Measurements from ENCODE around the gene SSX2IP. TPM values are rescaled to one million over a fixed set of nuclear protein-coding genes. Genes with fewer than 3 reads are reported as not detected.

The SSX2IP gene
- total RNA-seq, 2 experiments from 2014 or later = 10.0 to 12.7 TPM

DNA sequence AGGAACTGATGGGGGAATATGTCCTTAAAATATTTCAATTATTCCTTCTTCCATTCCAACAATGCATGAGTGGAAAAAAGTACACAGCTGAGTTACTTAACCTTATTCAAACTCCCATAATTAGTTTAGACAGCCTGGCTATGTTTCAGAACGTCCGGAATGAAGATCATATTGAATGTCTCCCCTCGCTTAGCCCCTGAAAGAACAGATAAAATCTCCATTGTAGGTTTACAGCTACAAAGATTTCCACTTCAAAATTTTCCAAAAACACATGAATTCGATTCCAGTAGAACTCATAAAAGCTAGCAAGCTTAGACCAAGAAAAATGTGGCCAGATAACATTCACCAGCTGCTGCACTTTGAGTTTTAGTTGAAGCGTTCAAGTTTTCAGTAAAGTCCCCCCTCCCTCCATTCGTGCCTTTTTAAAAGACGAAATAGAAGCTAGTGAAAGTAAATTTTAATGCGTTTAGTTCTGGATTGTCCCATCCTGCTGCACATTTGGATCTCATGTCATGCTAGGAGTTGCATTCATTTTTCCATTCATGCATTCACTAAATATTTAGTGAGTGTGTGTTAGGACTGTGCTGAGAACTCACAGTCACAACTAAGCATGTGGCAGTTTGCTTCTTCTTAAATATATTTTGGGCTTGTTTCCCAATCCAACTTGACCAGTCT, 29.4 kb upstream of the SSX2IP start:
- Mint-ChIP-seq H3K4me1 (ENCODE audit: low read depth) (peaks cover 9% of the 10 kb centered on the region), H3K27ac (no peak overlapping the region), H3K4me3 (no peak overlapping the region), H3K9me3 (no peaks in the 10 kb centered on the region), H3K36me3 (ENCODE audit: low read depth) (no peaks in the 10 kb centered on the region), H3K27me3 (no peaks in the 10 kb centered on the region)
- TF ChIP-seq, protein P1, sequence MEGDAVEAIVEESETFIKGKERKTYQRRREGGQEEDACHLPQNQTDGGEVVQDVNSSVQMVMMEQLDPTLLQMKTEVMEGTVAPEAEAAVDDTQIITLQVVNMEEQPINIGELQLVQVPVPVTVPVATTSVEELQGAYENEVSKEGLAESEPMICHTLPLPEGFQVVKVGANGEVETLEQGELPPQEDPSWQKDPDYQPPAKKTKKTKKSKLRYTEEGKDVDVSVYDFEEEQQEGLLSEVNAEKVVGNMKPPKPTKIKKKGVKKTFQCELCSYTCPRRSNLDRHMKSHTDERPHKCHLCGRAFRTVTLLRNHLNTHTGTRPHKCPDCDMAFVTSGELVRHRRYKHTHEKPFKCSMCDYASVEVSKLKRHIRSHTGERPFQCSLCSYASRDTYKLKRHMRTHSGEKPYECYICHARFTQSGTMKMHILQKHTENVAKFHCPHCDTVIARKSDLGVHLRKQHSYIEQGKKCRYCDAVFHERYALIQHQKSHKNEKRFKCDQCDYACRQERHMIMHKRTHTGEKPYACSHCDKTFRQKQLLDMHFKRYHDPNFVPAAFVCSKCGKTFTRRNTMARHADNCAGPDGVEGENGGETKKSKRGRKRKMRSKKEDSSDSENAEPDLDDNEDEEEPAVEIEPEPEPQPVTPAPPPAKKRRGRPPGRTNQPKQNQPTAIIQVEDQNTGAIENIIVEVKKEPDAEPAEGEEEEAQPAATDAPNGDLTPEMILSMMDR (IDR thresholded peaks at IDR 0.05) = no peak
- CTCF ChIA-PET = interaction anchor here (1.5 to 2.2 kb wide), 3 partner anchors 28 to 53 kb away, joined by 3 to 7 read pairs (median 3); no protein-coding TSS in a partner anchor
- ATAC-seq = no peak
- no peak for DNase-seq
- intact Hi-C loops (cut with micrococcal nuclease) = no loop called here
- POLR2A ChIA-PET = no interaction called here

DNA sequence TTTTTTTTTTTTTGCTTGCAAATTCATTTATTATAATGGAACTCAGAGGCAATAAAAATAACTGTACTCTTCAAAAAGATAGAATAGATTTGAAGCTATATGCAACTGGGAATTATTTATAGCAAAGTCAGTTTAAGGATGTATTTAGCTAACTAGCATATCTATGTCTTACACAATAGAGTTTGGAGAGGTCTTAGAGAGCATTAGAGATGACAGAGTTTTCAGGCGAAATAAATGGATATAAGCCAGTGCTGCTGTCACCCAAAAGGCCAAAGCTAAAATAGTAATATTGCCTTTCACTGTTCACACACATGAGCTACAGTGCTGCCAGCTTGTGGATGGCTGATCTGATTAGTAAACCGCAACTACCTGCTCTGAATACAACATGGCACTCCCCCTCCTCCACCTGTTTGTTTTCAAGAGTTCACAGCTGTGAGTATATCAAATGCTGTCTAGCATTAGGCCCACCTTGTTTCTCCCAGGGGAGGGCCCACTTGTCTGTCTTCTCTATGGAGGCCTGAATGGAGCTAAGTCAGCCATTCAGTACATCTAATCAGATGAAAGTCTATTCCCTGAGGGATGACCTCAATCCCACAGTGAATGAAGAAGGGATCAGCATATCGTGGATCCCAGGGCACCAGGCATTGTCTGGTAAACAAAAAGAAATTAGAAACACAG, 25.2 kb upstream of the SSX2IP start:
- H3K9me3 Mint-ChIP-seq = no peaks in the 10 kb centered on the region
- H3K36me3 Mint-ChIP-seq (ENCODE audit: low read depth) = no peaks in the 10 kb centered on the region
- H3K27me3 Mint-ChIP-seq = no peaks in the 10 kb centered on the region
- ChIA-PET POLR2A (interaction anchor here (0.6 to 1.3 kb wide), 2 partner anchors 26 to 431 kb away, joined by 3 read pairs; no protein-coding TSS in a partner anchor), CTCF (interaction anchor here (1.0 to 1.8 kb wide), 3 partner anchors 10 to 87 kb away, joined by 3 to 9 read pairs (median 5); no protein-coding TSS in a partner anchor)
- DNase-seq (no peak), ATAC-seq (no peak)
- no peak overlapping the region for H3K27ac Mint-ChIP-seq
- TF ChIP-seq, protein P1 (IDR thresholded peaks at IDR 0.05) = no peak
- no peaks in the 10 kb centered on the region for H3K4me1 Mint-ChIP-seq (ENCODE audit: low read depth)
- no peak overlapping the region for H3K4me3 Mint-ChIP-seq
- intact Hi-C loops (cut with micrococcal nuclease) = no loop called here

DNA sequence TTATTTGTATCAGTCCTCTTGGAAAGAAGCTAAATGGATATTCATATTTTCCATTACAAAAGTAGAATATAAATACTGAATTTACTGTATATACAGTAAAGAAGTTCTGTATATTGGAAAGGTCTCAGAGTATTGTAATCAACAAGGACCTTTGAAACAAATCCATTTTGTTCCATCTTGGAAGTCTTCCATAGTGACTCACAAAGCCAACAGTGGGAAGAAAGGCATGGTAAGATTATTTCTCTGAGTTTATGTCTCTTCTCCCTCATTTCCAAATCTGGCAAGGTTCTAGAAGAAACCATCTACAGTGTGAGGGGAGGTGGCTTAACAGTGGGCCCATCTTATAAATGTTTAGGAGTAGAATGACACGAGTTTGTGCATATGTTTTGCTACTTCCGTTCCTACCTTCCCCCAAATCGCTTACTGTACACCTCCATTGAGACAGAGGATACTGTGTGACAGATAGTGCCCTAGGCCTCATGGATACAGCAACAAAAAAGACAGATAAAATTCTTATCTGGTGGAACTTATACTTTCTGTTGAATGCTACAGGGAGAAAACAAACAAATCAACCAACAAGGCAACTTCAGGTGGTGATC, 22.1 kb upstream of the SSX2IP start:
- Mint-ChIP-seq H3K36me3 (ENCODE audit: low read depth) (no peaks in the 10 kb centered on the region), H3K4me3 (no peak overlapping the region), H3K4me1 (ENCODE audit: low read depth) (no peaks in the 10 kb centered on the region), H3K27me3 (no peaks in the 10 kb centered on the region), H3K9me3 (no peaks in the 10 kb centered on the region), H3K27ac (no peak overlapping the region)
- no peak for ATAC-seq
- TF ChIP-seq, protein P1 (IDR thresholded peaks at IDR 0.05) = no peak
- intact Hi-C loops (cut with micrococcal nuclease) = no loop called here
- ChIA-PET CTCF (interaction anchor here (0.8 to 1.6 kb wide), 3 partner anchors 12 to 41 kb away, joined by 3 to 5 read pairs (median 4); no protein-coding TSS in a partner anchor), POLR2A (no interaction called here)
- no peak for DNase-seq

DNA sequence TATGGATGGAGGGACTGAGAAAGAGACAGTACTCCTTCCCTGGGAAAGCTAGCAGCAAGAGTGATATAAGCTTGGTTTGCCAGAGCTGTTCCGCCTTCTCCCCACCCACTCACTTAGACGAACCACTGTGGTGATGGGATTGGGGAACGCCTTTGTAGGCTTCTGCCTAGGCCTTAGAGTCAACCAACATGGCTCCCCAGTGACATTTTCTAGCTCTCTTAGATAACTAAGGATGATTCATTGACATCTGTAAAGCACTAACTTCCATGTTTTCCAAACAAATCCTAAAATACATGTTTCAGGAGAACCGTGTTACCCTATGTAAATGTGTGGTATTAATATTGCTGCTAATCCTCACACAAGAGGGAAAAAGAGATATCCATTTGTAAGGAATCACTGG, 21.6 kb upstream of the SSX2IP start:
- intact Hi-C loops (cut with micrococcal nuclease) = no loop called here
- DNase-seq (no peak), ATAC-seq (no peak)
- Mint-ChIP-seq H3K4me1 (ENCODE audit: low read depth) (no peaks in the 10 kb centered on the region), H3K36me3 (ENCODE audit: low read depth) (no peaks in the 10 kb centered on the region), H3K9me3 (no peaks in the 10 kb centered on the region), H3K4me3 (no peak overlapping the region), H3K27me3 (no peaks in the 10 kb centered on the region), H3K27ac (no peak overlapping the region)
- CTCF ChIA-PET = interaction anchor here (0.8 to 1.6 kb wide), 3 partner anchors 12 to 42 kb away, joined by 3 to 5 read pairs (median 4); no protein-coding TSS in a partner anchor
- TF ChIP-seq, protein P1 (IDR thresholded peaks at IDR 0.05) = no peak
- POLR2A ChIA-PET = no interaction called here

Data from activated CD8-positive, alpha-beta T cell treated with anti-CD3 and anti-CD28 coated beads for 36 hours (primary cell).